ENCODE measurements around the gene SVEP1.
"Not testable (repeated sequence)": the region's sequence is repeated elsewhere in the genome, so short reads cannot be mapped to it uniquely, and the experiment has no call there.

Gene SVEP1

DNA sequence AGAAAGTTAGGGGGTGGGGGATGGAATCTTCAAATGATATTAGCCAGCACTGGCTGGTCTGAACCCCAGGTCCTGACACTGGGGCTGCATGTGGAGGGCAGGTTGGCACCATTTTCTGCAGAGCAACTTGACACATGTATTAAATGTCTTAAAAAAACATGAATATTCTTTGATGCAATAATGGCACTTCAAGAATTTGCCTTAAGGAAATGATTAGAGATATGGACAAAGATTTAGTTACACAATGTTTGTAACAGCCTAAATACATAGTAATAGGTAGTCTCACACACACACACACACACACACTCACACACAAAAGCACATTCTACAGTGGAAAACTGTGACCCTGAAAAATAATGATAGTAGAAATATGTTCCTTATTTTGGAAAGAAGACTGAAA, 3.6 kb downstream of the SVEP1 start:
- no peak for DNase-seq

DNA sequence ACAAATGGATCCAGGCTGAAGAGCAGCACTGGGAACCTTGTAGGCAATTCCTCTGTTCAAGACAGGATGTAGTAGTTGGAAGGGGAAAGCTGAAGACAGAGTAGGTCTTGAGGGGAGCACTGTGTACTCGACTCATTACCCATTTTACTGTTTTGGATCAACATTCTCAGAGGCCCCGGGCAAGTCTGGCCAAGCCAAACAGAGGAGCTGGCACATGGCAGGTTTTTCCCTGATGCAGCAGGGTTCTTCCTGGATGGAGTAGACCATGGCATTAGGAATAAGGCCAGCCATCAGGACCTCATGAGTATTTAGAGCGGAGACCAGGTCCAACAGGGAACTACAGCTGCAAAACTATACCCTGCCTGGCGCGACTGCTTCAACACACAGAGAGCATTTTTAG, 4.4 kb downstream of the SVEP1 start:
- DNase-seq: no peak

DNA sequence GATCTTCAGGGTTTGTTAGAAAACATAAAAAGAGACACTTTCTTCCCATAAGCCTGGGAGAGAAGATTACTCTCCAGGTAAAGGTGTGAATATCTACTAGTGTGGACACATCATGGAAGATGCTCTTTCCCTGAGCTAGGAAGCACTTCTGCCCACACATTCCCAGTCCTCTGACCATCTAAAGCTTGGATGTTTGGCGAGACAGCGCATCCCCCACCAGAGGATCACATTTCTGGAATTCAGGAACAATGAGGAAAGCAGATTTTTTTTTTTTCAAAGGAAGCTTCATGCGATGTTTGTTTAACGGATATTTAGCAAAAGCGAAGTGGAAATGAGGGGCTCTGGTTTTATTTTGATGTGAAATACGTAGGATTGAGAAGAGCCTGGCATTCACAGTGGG, 6.2 kb downstream of the SVEP1 start:
- no peak for DNase-seq

DNA sequence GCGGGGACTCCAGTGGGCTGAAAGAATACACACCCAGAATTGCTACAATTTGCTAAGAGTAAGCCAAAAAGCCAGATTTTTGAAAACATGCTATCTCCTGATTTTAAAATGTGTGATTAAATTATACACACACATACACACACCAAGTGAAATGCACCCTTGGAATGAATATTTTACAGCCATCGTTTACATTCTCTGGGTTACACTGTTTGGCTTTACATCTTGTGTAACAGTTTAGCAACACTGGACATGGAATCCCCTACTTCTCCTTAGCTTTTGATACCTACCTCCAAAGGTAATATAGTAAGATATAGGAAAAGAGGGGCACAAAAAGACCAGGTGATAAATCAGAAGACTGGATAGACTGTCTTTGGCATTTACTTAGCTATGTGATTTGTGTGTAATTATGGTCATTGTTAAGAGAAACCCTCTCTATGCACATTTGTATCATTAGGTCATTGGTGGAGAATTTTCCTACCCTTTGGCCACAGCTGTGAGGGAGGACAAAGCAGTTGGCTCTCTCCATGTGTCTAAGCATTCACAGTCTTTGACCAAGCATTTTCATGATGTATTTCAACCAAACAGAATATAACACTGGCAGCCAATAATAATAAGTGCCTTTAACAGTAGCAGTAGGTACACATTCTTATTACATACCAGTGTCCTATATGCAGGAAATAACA, 7.6 kb downstream of the SVEP1 start:
- no peak for DNase-seq

GRCh38 chr9:110566156-110566555, 13.4 kb downstream of the SVEP1 start:
- DNase-seq: no peak

GRCh38 chr9:110561826-110562225, 17.7 kb downstream of the SVEP1 start:
- no peak for DNase-seq

DNA sequence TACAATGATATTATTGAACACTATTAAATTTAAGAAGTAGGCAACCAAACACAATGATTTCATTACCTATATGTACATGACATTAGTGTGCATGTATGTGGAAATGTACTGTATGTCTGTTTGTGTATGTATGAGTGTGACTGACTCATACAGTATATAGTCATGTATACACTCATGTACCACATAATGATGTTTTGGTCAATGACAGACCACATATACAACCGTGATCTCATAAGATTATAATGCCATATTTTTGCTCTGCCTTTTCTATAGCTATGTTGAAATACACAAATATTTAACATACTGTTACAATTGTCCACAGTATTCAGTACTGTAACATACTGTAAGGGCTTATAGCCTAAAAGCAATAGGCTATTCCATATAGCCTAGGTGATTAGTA, 19.7 kb downstream of the SVEP1 start:
- DNase-seq: no peak

DNA sequence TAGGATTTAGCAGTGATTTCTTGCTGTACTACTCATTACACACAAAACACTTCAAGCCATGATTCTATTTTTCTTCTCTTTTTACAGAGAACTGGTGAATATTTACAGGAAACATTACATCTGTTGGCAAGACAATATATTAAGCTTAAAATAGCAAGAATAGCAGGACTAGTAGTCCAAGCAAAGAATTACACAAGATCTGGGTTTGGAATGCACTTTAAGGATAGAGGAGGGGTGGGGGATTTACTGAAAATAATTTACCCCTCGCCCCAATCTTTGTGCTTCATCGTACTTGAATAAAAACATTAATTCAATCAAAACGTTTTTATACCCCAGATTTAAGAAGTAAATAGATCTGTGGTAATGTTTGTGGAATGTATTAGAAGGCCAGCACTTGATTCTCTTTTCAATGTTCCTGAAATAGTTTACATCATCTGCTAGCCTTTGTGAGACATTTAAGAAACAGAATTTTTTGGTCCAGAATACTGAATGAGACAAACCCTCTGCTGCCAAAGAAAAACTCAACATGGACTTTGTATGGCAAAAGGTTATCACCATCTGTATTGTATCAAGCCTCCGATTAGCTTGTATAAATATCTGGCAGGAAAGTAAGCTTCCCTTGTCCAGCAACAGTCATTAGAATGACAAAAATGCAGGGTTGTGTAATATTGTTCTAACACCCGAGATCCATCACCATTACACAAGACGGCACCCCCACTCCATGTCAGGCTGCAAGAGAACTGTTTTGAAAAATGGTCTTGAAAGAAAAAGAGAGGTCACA, 23.8 kb downstream of the SVEP1 start:
- no peak for DNase-seq

DNA sequence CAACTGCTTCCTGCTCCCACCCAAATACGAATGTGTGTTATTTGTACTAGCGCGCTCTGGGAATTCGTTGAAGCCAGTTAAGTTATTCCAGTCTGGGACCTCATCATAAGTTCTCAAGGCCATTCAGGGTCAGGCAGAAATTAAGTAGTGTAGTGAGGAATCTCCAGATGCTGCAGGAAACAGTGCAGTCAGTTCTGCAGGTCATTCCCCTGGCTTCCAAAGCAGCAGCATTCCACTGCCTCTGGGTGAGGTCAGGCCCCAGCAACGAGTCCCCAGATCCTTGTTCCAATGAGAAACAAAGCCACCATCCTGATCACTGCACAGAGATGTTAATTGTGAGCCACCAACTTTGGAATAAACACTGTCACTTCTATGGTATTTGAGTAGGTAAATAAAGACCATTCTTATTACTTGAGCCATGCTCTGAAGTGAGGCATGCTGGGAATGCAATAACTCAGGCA, 33.1 kb downstream of the SVEP1 start:
- DNase-seq: no peak

DNA sequence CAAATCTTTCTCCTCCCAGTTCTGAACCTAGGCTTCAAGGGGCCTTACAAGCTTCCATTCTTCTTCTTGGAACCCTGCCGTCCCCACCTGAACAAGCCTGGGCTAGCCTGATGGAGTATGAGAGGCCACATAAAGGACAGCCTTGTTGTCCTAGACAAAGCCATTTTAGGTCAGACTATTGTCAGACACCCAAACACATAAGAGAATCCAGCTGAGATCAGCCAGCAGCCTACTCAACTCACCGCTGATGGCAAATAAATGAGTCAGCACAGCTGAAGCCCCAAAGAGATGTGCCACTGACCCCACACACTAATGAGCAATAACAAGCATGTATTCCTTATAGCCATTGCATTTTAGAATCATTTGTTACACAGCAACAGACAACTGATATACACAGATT, 33.8 kb downstream of the SVEP1 start:
- no peak for DNase-seq

DNA sequence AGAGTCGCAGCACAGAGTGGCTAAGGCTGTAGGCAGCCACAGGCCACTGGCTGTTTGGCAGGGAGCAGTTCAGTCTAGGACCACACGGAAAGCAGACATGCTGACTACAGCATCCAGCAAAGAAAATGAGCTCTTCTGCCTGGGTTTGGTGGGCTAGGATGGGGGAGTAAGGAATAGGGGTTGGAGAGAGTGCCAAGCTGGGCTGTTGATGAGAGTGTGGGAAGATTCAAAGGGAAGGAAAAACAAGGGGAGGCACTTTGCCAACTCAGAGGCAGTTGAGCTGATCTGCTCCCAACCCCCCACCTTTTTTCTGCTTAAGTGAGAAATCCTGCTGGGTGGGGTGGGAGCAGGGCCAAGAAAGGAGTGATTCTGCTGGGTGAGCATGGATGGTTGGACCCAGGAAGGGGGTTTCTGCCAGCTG, 35.9 kb downstream of the SVEP1 start:
- no peak for DNase-seq

GRCh38 chr9:110541950-110542349, 37.6 kb downstream of the SVEP1 start:
- DNase-seq: no peak

DNA sequence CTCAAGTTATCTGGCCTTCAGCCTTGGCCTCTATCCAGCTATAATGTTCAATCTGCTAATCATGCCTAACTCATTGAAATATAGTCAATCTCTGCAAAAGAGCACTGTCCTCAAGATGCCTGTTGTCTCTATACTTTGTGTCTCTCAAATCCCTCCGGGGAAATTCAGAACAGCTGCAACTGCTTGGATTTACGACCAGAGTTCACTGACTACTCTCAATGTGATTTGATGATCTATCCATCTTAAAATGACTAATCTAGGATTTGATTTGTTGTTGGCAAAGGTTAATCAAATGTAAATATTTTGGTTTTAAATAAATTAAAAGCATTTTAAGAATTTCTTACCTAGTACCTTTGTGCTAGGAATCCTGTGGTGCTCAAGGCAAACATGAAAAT, 40.9 kb downstream of the SVEP1 start:
- no peak for DNase-seq

GRCh38 chr9:110537841-110538646, 41.5 kb downstream of the SVEP1 start:
- no peak for DNase-seq

DNA sequence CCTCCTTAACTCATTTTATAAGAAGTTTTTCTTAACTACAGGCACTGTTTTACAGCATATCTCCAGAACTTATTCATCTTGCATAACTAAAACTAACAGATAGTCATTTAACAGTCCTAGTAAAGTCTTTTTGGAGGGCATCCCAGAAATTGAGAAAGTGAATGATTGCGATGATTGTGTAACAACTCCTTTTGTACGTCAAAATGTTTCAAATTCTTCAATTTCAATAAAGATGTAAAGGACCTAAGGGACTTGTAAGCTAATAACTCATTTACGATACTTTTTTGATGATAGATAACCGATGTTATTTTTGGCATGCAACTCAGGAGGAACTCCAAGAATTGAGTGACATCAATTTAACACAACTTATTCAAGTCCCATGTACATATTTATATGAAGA, 42.7 kb downstream of the SVEP1 start:
- DNase-seq: no peak

- not testable (repeated sequence) for DNase-seq
Measured at GRCh38 chr9:110534162-110534561, 45.4 kb downstream of the SVEP1 start.

- DNase-seq: no peak
Measured at GRCh38 chr9:110532908-110533665, 46.5 kb downstream of the SVEP1 start.

DNA sequence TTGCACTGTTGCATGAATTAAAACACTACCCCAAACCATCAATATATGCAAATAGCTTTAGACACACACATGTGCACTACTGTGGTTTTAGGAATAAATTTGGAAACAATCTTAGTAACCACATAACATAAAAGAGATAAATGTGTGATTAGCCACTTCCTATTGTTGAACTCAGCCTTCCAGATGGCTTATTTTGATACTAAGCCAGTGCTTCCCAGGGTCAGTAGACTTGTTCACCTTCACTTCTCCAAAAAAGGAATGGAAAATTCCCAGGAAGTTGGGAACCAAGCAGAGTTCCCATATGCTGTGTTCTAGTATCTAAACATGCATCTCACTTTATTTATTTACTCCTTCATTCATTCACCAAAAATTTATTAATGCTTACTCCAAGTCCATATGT, 47.8 kb downstream of the SVEP1 start:
- no peak for DNase-seq

GRCh38 chr9:110531241-110531640, 48.3 kb downstream of the SVEP1 start:
- not testable (repeated sequence) for DNase-seq

- DNase-seq: no peak
Measured at GRCh38 chr9:110528645-110529044, 50.9 kb downstream of the SVEP1 start.

- DNase-seq: no peak
Measured at GRCh38 chr9:110526426-110526825, 53.1 kb downstream of the SVEP1 start.

- DNase-seq: no peak
Measured at GRCh38 chr9:110521206-110521605, 58.3 kb downstream of the SVEP1 start.
